ENCODE results near the gene ZFYVE26.

The ZFYVE26 gene

GRCh38 chr14:67814821-67815220 lies 1.6 kb downstream of the ZFYVE26 start:
- H3K9ac ChIP-seq (ENCODE audit: low read length), result no peak overlapping the region
- peak overlapping the region; percentile 88 for H3K4me3 ChIP-seq (ENCODE audit: low read length)
- no peaks in the 10 kb centered on the region for H3K27me3 ChIP-seq (ENCODE audit: low read depth, low read length)
- TF ChIP-seq CTCF (IDR thresholded peaks at IDR 0.05; ENCODE audit: low read depth, low read length), result no peak
- TF ChIP-seq EZH2phosphoT487 (IDR thresholded peaks at IDR 0.05; ENCODE audit: low read depth), result no peak
- H3K79me2 ChIP-seq (ENCODE audit: low read length), result peaks cover 44% of the 10 kb centered on the region
- no peak overlapping the region for H2AFZ ChIP-seq (ENCODE audit: low read depth, low read length)
- H3K27ac ChIP-seq (ENCODE audit: low read length), result no peak overlapping the region
- no peaks in the 10 kb centered on the region for H4K20me1 ChIP-seq (ENCODE audit: insufficient read depth, low read length)
- peak overlapping the region; percentile 93 for H3K4me2 ChIP-seq (ENCODE audit: low read length)
- no peaks in the 10 kb centered on the region for H3K9me3 ChIP-seq (ENCODE audit: insufficient read depth, low read length)
- peaks cover 48% of the 10 kb centered on the region for H3K4me1 ChIP-seq (ENCODE audit: low read length)
- peaks cover 15% of the 10 kb centered on the region for H3K36me3 ChIP-seq (replicated peaks; ENCODE audit: low read depth, low read length)

- Histone ChIP-seq H4K20me1 (ENCODE audit: insufficient read depth, low read length) (no peaks in the 10 kb centered on the region), H3K36me3 (replicated peaks; ENCODE audit: low read depth, low read length) (peaks cover 53% of the 10 kb centered on the region), H3K4me3 (ENCODE audit: low read length) (no peak overlapping the region), H3K9me3 (ENCODE audit: insufficient read depth, low read length) (no peaks in the 10 kb centered on the region), H2AFZ (ENCODE audit: low read depth, low read length) (no peak overlapping the region), H3K27ac (ENCODE audit: low read length) (no peak overlapping the region), H3K27me3 (ENCODE audit: low read depth, low read length) (no peaks in the 10 kb centered on the region), H3K79me2 (ENCODE audit: low read length) (peaks cover 6% of the 10 kb centered on the region; the same call in 1 of the 2 replicates), H3K9ac (ENCODE audit: low read length) (no peak overlapping the region), H3K4me1 (ENCODE audit: low read length) (peaks cover 4% of the 10 kb centered on the region; the same call in 1 of the 2 replicates), H3K4me2 (ENCODE audit: low read length) (no peak overlapping the region)
- no peak for TF ChIP-seq CTCF (IDR thresholded peaks at IDR 0.05; ENCODE audit: low read depth, low read length)
- no peak for TF ChIP-seq EZH2phosphoT487 (IDR thresholded peaks at IDR 0.05; ENCODE audit: low read depth)
These were observed 10.1 kb downstream of the ZFYVE26 start for GRCh38 chr14:67806246-67806645.

GRCh38 chr14:67800743-67801142 lies 15.6 kb downstream of the ZFYVE26 start:
- peaks cover 4% of the 10 kb centered on the region; the same call in 1 of the 2 replicates for H3K4me1 ChIP-seq (ENCODE audit: low read length)
- no peak overlapping the region for H3K27ac ChIP-seq (ENCODE audit: low read length)
- no peaks in the 10 kb centered on the region for H4K20me1 ChIP-seq (ENCODE audit: insufficient read depth, low read length)
- TF ChIP-seq CTCF (IDR thresholded peaks at IDR 0.05; ENCODE audit: low read depth, low read length), result no peak
- TF ChIP-seq EZH2phosphoT487 (IDR thresholded peaks at IDR 0.05; ENCODE audit: low read depth), result no peak
- no peak overlapping the region for H2AFZ ChIP-seq (ENCODE audit: low read depth, low read length)
- no peak overlapping the region for H3K9ac ChIP-seq (ENCODE audit: low read length)
- no peaks in the 10 kb centered on the region for H3K79me2 ChIP-seq (ENCODE audit: low read length)
- no peaks in the 10 kb centered on the region for H3K27me3 ChIP-seq (ENCODE audit: low read depth, low read length)
- H3K9me3 ChIP-seq (ENCODE audit: insufficient read depth, low read length), result no peaks in the 10 kb centered on the region
- H3K36me3 ChIP-seq (replicated peaks; ENCODE audit: low read depth, low read length), result peaks cover 40% of the 10 kb centered on the region
- H3K4me3 ChIP-seq (ENCODE audit: low read length), result no peak overlapping the region
- no peak overlapping the region for H3K4me2 ChIP-seq (ENCODE audit: low read length)

GRCh38 chr14:67798731-67799130 lies 17.7 kb downstream of the ZFYVE26 start:
- H3K36me3 ChIP-seq (replicated peaks; ENCODE audit: low read depth, low read length), result peaks cover 39% of the 10 kb centered on the region
- H3K27me3 ChIP-seq (ENCODE audit: low read depth, low read length), result no peaks in the 10 kb centered on the region
- no peak overlapping the region for H3K4me2 ChIP-seq (ENCODE audit: low read length)
- H3K4me1 ChIP-seq (ENCODE audit: low read length), result peaks cover 4% of the 10 kb centered on the region; the same call in 1 of the 2 replicates
- no peaks in the 10 kb centered on the region for H4K20me1 ChIP-seq (ENCODE audit: insufficient read depth, low read length)
- H2AFZ ChIP-seq (ENCODE audit: low read depth, low read length), result no peak overlapping the region
- TF ChIP-seq EZH2phosphoT487 (IDR thresholded peaks at IDR 0.05; ENCODE audit: low read depth) (no peak), CTCF (IDR thresholded peaks at IDR 0.05; ENCODE audit: low read depth, low read length) (no peak)
- no peaks in the 10 kb centered on the region for H3K79me2 ChIP-seq (ENCODE audit: low read length)
- H3K9me3 ChIP-seq (ENCODE audit: insufficient read depth, low read length), result no peaks in the 10 kb centered on the region
- no peak overlapping the region for H3K9ac ChIP-seq (ENCODE audit: low read length)
- no peak overlapping the region for H3K4me3 ChIP-seq (ENCODE audit: low read length)
- H3K27ac ChIP-seq (ENCODE audit: low read length), result no peak overlapping the region
